GM10266 (cell line): ENCODE results near the gene FLRT2.

Experiments
- DNase-seq: peaks from one replicate; pipeline ENCODE4 v3.0.0; 2012; ENCODE audit errors: extremely low spot score
- TF ChIP-seq, protein P1 (sequence below): IDR thresholded peaks from 2 replicates; pipeline ENCODE4 v1.5.1; 2012; ENCODE audit warnings: mild to moderate bottlenecking, low read depth; ENCODE audit not compliant: control insufficient read depth, insufficient read depth; ENCODE audit errors: missing control alignments

The FLRT2 gene

DNA sequence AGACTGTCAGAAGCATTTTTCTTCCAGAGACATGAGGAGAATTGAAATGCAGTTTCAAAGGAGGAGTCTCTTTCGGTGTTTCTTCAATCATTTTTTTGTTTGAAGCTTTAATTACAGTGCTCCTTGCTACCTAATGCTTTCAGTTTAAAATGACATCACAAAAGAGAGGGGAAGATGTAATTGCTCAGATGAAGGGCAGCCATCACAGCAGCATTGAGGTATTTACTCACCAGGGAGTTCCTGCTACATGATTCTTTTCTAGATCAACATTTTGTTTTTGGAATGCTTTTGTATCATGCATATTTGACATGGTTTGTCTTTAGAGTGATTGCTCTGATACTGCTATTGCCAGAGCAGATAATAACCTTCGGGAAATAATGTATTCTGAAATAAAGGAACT lies 28.6 kb downstream of the FLRT2 start:
- no peak for DNase-seq
- TF ChIP-seq, protein P1, sequence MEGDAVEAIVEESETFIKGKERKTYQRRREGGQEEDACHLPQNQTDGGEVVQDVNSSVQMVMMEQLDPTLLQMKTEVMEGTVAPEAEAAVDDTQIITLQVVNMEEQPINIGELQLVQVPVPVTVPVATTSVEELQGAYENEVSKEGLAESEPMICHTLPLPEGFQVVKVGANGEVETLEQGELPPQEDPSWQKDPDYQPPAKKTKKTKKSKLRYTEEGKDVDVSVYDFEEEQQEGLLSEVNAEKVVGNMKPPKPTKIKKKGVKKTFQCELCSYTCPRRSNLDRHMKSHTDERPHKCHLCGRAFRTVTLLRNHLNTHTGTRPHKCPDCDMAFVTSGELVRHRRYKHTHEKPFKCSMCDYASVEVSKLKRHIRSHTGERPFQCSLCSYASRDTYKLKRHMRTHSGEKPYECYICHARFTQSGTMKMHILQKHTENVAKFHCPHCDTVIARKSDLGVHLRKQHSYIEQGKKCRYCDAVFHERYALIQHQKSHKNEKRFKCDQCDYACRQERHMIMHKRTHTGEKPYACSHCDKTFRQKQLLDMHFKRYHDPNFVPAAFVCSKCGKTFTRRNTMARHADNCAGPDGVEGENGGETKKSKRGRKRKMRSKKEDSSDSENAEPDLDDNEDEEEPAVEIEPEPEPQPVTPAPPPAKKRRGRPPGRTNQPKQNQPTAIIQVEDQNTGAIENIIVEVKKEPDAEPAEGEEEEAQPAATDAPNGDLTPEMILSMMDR = no peak

DNA sequence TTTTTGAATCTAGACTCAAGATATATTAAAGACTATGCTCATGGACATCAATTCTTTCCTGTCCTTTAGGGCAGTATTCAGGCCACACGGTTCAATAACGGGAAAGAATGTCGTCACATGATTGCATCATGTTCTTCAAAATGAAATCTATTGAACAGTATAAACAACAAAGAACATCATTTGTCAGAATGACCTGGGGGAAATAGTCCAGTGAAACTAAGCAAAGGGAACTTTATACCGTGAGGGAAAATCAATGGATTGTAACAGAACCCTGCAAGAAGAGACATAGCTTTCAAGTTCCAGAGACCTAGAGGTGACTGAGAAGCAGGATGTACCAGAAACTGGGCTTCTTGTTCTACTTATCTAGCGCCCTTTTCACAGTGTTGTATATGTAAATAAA lies 32.7 kb downstream of the FLRT2 start:
- DNase-seq = no peak
- TF ChIP-seq, protein P1 = no peak

DNA sequence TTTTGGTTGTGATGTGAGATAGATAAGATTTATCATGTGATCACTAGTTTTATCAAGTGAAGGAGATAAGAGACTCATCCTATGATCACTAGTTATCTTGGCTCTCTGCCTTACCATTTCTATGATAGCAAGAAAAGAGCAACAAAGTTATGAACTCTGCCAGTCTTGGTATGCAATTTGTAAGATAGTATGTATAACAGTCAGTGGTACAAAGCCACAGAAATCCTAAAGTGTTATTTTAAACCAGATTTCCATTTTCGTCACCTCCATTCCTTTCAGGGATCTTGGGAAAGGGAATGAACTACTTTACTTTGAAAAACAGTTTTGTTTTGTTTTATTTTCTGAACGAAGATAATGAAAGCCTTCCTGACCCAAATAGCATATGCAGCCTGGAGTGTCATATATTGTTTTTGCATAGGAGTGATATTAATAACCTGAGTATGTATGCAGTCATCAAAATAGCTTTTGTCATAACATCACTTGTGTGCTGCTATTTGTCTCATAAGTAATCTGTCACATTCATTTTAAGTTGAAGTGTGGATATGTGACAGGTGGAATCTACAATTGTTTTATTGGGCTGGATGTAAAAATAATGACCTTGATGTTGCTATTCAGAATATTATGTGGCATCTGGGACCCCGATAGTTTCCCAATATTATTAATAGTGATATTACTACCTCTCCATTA lies 35.0 kb downstream of the FLRT2 start:
- TF ChIP-seq, protein P1 = no peak
- no peak for DNase-seq

DNA sequence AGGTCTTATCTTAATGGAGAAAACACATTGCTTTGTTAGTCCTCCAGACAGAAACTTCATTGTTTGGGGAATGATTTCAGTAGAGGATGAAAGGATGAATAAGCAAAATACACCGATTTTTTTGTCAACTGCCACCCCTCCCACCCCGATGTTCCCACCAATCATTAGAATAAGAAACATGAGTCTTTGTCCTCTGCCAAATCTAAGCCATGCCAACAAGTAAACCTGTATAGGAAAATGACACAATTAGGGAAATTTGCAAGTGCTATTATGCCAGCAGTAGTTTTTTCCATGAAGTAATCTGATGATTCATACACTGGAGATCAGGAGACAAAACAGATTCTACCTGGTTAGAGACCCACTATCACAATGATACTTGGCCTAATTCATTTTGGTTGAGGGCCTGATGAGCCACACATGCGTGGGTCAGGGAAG lies 35.9 kb downstream of the FLRT2 start:
- TF ChIP-seq, protein P1 = no peak
- DNase-seq = no peak

DNA sequence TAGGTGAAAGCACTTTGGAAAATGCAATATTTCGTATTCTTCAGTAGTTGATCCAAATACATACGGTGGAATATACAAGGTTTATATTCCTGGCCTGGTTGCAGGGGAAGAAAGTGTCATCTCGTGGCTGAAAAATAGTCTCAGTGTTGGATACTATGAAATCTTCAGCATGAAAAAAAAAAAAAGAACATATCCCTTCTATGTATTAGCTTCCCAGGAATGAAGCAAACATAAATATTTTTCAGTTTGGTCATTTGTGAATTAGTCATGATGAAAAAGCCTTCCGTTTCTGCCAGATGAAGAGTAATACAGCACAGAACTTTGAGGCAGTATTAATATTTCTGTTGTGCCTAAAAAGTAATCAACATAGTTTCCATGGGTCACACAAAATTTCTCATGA lies 36.7 kb downstream of the FLRT2 start:
- DNase-seq = no peak
- TF ChIP-seq, protein P1 = no peak

DNA sequence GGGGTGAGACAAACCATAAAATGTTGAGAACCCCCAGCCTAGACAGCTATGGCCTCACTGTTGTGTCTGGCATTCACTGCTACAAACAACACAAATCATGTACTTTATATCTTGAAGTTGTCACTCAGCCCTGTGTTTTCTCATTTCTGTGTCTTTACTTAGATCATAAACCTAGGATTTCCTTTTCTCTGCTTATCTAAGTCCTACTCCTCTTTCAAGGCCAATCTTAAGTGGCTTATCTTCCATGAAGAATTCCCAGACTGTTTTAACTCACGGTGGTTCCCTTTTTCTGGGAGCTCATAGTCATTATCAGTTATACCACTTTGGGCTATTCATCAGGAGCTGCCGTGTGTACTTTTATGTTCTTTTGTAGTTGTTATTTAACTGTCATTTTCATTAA lies 42.1 kb downstream of the FLRT2 start:
- DNase-seq = no peak
- TF ChIP-seq, protein P1 = no peak

DNA sequence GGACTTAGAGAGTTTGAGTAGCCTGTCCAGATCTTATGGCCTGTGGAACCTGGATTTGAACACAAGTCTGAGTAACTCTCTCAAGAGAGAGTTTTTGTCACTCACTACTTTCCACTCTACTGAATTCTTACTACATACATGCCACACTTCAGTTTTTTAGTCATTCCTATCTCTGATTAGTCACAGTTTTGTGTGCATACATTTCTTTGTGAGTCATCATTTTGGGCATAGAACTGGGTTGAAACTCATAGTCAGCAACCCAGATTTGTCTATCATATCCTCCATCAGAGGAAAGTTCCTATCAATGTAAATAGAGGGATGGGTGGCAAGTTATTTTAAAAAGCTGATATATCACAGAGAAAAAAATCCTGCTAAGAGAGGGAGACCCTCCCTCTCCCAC lies 42.9 kb downstream of the FLRT2 start:
- DNase-seq = no peak

More for the DNA sequence above, 42.9 kb downstream of the FLRT2 start:
- TF ChIP-seq, protein P1 = no peak
